B cell (primary cell): Measurements from ENCODE around the gene GMPR. TPM values are rescaled to one million over a fixed set of nuclear protein-coding genes. Genes with fewer than 3 reads are reported as not detected.
A peak's percentile ranks its signal among the peaks of the same experiment; 100 is the strongest.

Experiments
- ATAC-seq: fragments of 200-7000 bp; cut with Tn5 transposase; one replicate; pipeline ENCODE4 v1.10.0; 2021; ENCODE audit warnings: low read depth, mild to moderate bottlenecking, moderate number of reproducible peaks, moderate library complexity
- CTCF ChIA-PET: fragments of 350-600 bp; sonication (Branson Sonifier 250); formaldehyde crosslinking; loops from one replicate; lab custom pipeline; 2021; ENCODE audit warnings: antibody characterized with exemption, inconsistent platforms; lab: Charles Lee
- POLR2A ChIA-PET: fragments of 350-600 bp; sonication (Branson Sonifier 250); formaldehyde crosslinking; loops from one replicate; lab custom pipeline; 2021; ENCODE audit warnings: antibody characterized with exemption; lab: Charles Lee
- DNase-seq: peaks from one replicate; pipeline ENCODE4 v3.0.0; 2013
- H2AFZ ChIP-seq: 2 replicates; pipeline ENCODE4 v1.6.1; 2012; ENCODE audit warnings: mild to moderate bottlenecking, low read depth, low read length; ENCODE audit not compliant: insufficient read depth, poor library complexity, severe bottlenecking
- H3K27ac ChIP-seq, 2 donors: 1 replicate in 1 of 2; 2 replicates in 1 of 2; pipeline ENCODE4 v1.5.1; 2012 to 2013; ENCODE audit warnings: low read length in 2 of 2, mild to moderate bottlenecking in 2 of 2, moderate library complexity in 1 of 2
- H3K27me3 ChIP-seq, 4 experiments: fragments of 200-600 bp in 1 of 4; sonication (generic) in 1 of 4; replicated peaks in 1 of 4; 1 replicate in 2 of 4; 2 replicates in 2 of 4; pipeline versions ENCODE4 v1.6.1 to v1.7.0; 2013 to 2016; ENCODE audit warnings: low read length in 3 of 4, mild to moderate bottlenecking in 2 of 4, mixed read lengths in 1 of 4, moderate library complexity in 1 of 4; ENCODE audit not compliant: insufficient read depth in 4 of 4, control insufficient read depth in 3 of 4; ENCODE audit errors: control extremely low read depth in 1 of 4
- H3K36me3 ChIP-seq, 2 experiments: replicated peaks in 1 of 2; 1 replicate in 1 of 2; 2 replicates in 1 of 2; pipeline versions ENCODE4 v1.6.1 to v1.7.1; 2013; ENCODE audit warnings: low read length in 1 of 2; ENCODE audit not compliant: insufficient read depth in 2 of 2, control insufficient read depth in 1 of 2; ENCODE audit errors: control extremely low read depth in 1 of 2, extremely low read depth in 1 of 2
- H3K4me1 ChIP-seq, 2 donors: fragments of 200-600 bp in 1 of 2; sonication (generic) in 1 of 2; 1 replicate in 1 of 2; 2 replicates in 1 of 2; pipeline versions ENCODE4 v1.5.1 to v1.6.1; 2013 to 2017; ENCODE audit warnings: low read length in 2 of 2; ENCODE audit not compliant: control insufficient read depth in 2 of 2, insufficient read depth in 2 of 2
- H3K4me2 ChIP-seq: replicated peaks from 2 replicates; pipeline ENCODE3; 2012; ENCODE audit warnings: mild to moderate bottlenecking, low read depth, low read length; ENCODE audit not compliant: poor library complexity, severe bottlenecking
- H3K4me3 ChIP-seq, 5 experiments: fragments of 200-600 bp in 1 of 5; sonication (generic) in 1 of 5; 1 replicate in 3 of 5; 2 replicates in 2 of 5; pipeline versions ENCODE4 v1.5.1 to v1.7.0; 2011 to 2016; ENCODE audit warnings: low read length in 4 of 5, mild to moderate bottlenecking in 4 of 5, low read depth in 2 of 5, control low read depth in 1 of 5, moderate library complexity in 1 of 5; ENCODE audit not compliant: insufficient read depth in 1 of 5; ENCODE audit errors: control extremely low read depth in 1 of 5, extremely low read depth in 1 of 5
- H3K79me2 ChIP-seq: fragments of 200-600 bp; sonication (generic); one replicate; pipeline ENCODE4 v1.6.0; 2016; ENCODE audit warnings: low read length; ENCODE audit not compliant: control insufficient read depth, insufficient read depth
- H3K9ac ChIP-seq: fragments of 200-600 bp; sonication (generic); 2 replicates; pipeline ENCODE4 v1.6.1; 2017; ENCODE audit warnings: mild to moderate bottlenecking, low read length, moderate library complexity
- H3K9me3 ChIP-seq, 3 donors: one replicate each; pipeline versions ENCODE4 v1.6.1 to v1.7.1; 2013; ENCODE audit warnings: low read length in 2 of 3; ENCODE audit not compliant: control insufficient read depth in 2 of 3, insufficient read depth in 1 of 3; ENCODE audit errors: control extremely low read depth in 1 of 3
- H4K20me1 ChIP-seq: 2 replicates; pipeline ENCODE4 v1.6.0; 2012; ENCODE audit warnings: mild to moderate bottlenecking, low read length; ENCODE audit not compliant: insufficient read depth, control insufficient read depth, poor library complexity, severe bottlenecking
- H3K27ac Mint-ChIP-seq: one replicate; pipeline ENCODE4 v1.8.0; 2021; ENCODE audit warnings: mixed read lengths
- H3K27me3 Mint-ChIP-seq: one replicate; pipeline ENCODE4 v1.8.0; 2021; ENCODE audit warnings: mixed read lengths
- H3K4me1 Mint-ChIP-seq: one replicate; pipeline ENCODE4 v1.8.0; 2021; ENCODE audit warnings: mixed read lengths
- H3K4me3 Mint-ChIP-seq: one replicate; pipeline ENCODE4 v1.8.0; 2021; ENCODE audit warnings: mixed read lengths
- H3K9me3 Mint-ChIP-seq: one replicate; pipeline ENCODE4 v1.8.0; 2022; ENCODE audit warnings: mixed read lengths; ENCODE audit not compliant: insufficient read depth
- EZH2 ChIP-seq: IDR thresholded peaks from 2 replicates; pipeline ENCODE4 v1.6.1; 2012; ENCODE audit warnings: borderline replicate concordance, low read depth, mild to moderate bottlenecking, moderate library complexity, low read length; ENCODE audit not compliant: insufficient read depth, poor library complexity, severe bottlenecking
- WGBS: methylation state at CpG from one replicate; pipeline ENCODE4 v1.1.5; 2013; ENCODE audit warnings: missing lambda C conversion rate; ENCODE audit not compliant: insufficient coverage; 5-methylcytosine and 5-hydroxymethylcytosine counted together
- intact Hi-C: fragments of 100-400 bp; cut with micrococcal nuclease; formaldehyde crosslinking; loops from one replicate; pipeline ENCODE4 v1.10.0; 2022
- polyA plus RNA-seq: library from polyadenylated mRNA; depleted of rRNA; stranded (reverse); fragments of >200 nt; gene quantifications from 2 replicates; pipeline ENCODE4 v1.2.3, GENCODE V29; 2012
- total RNA-seq, 2 donors: library from RNA; stranded (reverse); fragments of 120-200 nt in 1 of 2; gene quantifications; 1 replicate in 1 of 2; 2 replicates in 1 of 2; pipeline versions ENCODE4 v1.2.3 to v1.2.4, GENCODE V29; 2013 to 2022
- TF ChIP-seq, protein P1 (sequence below): fragments of 200-600 bp; IDR thresholded peaks from one replicate; pipeline ENCODE4 v1.8.0; 2022; ENCODE audit warnings: antibody characterized with exemption, mild to moderate bottlenecking

Gene GMPR
- total and polyA plus RNA-seq, 2 donors (not counting 1 experiment from before 2014, with no cell fraction given) = 0.82 TPM; not detected in 1

DNA sequence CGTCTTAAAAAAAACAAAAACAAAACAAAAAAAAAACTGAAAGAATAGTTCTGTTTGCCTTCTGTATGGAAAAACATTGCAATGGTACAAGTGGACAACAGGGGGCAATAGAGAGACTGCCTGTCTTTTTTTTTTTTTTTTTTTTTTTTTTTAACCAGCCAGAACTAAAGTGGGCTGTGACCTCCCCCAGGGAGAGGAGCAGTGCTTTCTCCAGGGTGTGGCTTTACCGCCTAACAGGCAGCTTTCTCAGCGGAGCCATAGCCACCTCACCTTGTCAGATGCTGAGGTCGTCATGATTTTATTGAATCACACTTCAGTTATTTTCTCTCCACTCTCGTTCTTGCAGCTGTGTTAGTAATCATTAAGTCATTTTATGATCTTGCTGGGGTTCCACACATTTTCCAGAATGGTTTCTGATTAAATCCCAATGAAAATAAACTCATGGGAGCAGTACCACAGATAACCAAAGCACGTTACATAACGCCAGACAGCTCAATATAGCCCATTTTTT is 78.4 kb downstream of the GMPR start:
- Mint-ChIP-seq H3K27me3 (no peaks in the 10 kb centered on the region), H3K27ac (no peak overlapping the region), H3K9me3 (no peaks in the 10 kb centered on the region), H3K4me3 (no peak overlapping the region), H3K4me1 (peaks cover 29% of the 10 kb centered on the region)
- TF ChIP-seq EZH2 = no peak
- TF ChIP-seq, protein P1, sequence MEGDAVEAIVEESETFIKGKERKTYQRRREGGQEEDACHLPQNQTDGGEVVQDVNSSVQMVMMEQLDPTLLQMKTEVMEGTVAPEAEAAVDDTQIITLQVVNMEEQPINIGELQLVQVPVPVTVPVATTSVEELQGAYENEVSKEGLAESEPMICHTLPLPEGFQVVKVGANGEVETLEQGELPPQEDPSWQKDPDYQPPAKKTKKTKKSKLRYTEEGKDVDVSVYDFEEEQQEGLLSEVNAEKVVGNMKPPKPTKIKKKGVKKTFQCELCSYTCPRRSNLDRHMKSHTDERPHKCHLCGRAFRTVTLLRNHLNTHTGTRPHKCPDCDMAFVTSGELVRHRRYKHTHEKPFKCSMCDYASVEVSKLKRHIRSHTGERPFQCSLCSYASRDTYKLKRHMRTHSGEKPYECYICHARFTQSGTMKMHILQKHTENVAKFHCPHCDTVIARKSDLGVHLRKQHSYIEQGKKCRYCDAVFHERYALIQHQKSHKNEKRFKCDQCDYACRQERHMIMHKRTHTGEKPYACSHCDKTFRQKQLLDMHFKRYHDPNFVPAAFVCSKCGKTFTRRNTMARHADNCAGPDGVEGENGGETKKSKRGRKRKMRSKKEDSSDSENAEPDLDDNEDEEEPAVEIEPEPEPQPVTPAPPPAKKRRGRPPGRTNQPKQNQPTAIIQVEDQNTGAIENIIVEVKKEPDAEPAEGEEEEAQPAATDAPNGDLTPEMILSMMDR = peak; percentile 86
- ATAC-seq = peak; percentile 52
- no peaks in the 10 kb centered on the region for H3K27me3 ChIP-seq
- no peak overlapping the region for H2AFZ ChIP-seq
- peak; percentile 65 for DNase-seq
- no peaks in the 10 kb centered on the region for H3K36me3 ChIP-seq
- H3K4me1 ChIP-seq = peaks cover 10 to 21% of the 10 kb centered on the region in 2 donors
- POLR2A ChIA-PET = interaction anchor here (0.7 kb wide), 3 partner anchors 15 to 766 kb away, joined by 3 to 6 read pairs (median 5); no protein-coding TSS in a partner anchor
- H3K9me3 ChIP-seq = no peaks in the 10 kb centered on the region
- no peak overlapping the region for H3K27ac ChIP-seq
- intact Hi-C loops = loop anchor here (2.0 kb wide), 1 partner anchor 14 kb away; no protein-coding TSS in a partner anchor
- H4K20me1 ChIP-seq = no peaks in the 10 kb centered on the region
- H3K9ac ChIP-seq = no peak overlapping the region
- CTCF ChIA-PET = interaction anchor here (0.5 to 9.2 kb wide), 19 partner anchors 8 to 1804 kb away, joined by 3 to 87 read pairs (median 5); partner anchors contain the start of gene ATXN1
- H3K79me2 ChIP-seq = no peaks in the 10 kb centered on the region
- no peak overlapping the region for H3K4me3 ChIP-seq
- peak overlapping the region; percentile 16 for H3K4me2 ChIP-seq
- WGBS = 46% methylated on average over 3 of the region's 7 CpGs

DNA sequence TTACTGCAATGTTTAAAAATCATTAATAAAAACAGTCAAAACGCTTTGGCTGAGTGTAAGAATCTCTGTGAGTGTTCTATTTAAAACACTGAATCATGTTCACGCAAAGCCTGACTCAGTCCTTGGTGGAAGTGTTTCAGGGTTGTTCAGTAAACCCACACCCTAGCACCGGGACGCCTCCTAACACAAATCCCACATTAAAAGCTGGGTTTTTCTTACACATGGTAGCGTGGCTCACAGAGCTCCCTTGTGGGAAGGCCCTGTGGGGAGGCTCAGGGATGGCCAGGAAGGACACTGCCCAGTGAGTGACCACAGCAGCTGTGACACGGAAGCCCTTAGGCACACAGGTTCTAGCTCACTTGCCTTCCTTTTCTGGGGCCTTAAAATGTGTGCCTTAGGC is 80.2 kb downstream of the GMPR start:
- ATAC-seq = no peak
- Mint-ChIP-seq H3K4me1 (peaks cover 43% of the 10 kb centered on the region), H3K9me3 (no peaks in the 10 kb centered on the region), H3K27ac (no peak overlapping the region), H3K4me3 (no peak overlapping the region), H3K27me3 (no peaks in the 10 kb centered on the region)
- H3K4me1 ChIP-seq = peaks cover 17 to 34% of the 10 kb centered on the region in 2 donors
- POLR2A ChIA-PET = no interaction called here
- no peak for DNase-seq
- H3K9ac ChIP-seq = no peak overlapping the region
- 90% methylated on average over 2 of the region's 6 CpGs for WGBS
- H2AFZ ChIP-seq = no peak overlapping the region
- no peak overlapping the region for H3K27ac ChIP-seq
- intact Hi-C loops = no loop called here
- no peaks in the 10 kb centered on the region for H3K79me2 ChIP-seq
- no peaks in the 10 kb centered on the region for H3K27me3 ChIP-seq
- H4K20me1 ChIP-seq = no peaks in the 10 kb centered on the region
- CTCF ChIA-PET = interaction anchor here (0.6 to 9.2 kb wide), 9 partner anchors 10 to 453 kb away, joined by 3 to 87 read pairs (median 6); no protein-coding TSS in a partner anchor
- no peak for TF ChIP-seq EZH2
- TF ChIP-seq, protein P1 = no peak
- H3K36me3 ChIP-seq = no peaks in the 10 kb centered on the region
- H3K4me3 ChIP-seq = no peak overlapping the region
- H3K4me2 ChIP-seq = no peak overlapping the region
- H3K9me3 ChIP-seq = no peaks in the 10 kb centered on the region
